Lung microvascular endothelial cell (primary cell): ENCODE measurements around the gene SLC25A51. TPM values are rescaled to one million over a fixed set of nuclear protein-coding genes. Genes with fewer than 3 reads are reported as not detected.
"Not testable (repeated sequence)": the region's sequence is repeated elsewhere in the genome, so short reads cannot be mapped to it uniquely, and the experiment has no call there.

Experiments
- DNase-seq, 2 donors: peaks; one replicate each; pipeline versions ENCODE4 v3.0.0 to v3.0.0-alpha.2; 2010; ENCODE audit warnings: low read depth in 2 of 2
- total RNA-seq: library from RNA; depleted of rRNA; stranded (reverse); fragments of >200 nt; gene quantifications from 2 replicates; pipeline ENCODE4 v1.2.1, GENCODE V29; 2014

SLC25A51 gene
- total RNA-seq, 1 donor from 2014 or later = 63.9 TPM

- DNase-seq = peak in 1 of 2 donors; percentile 55
These were observed 16.7 kb upstream of the SLC25A51 start for GRCh38 chr9:37920471-37921167.

- DNase-seq = no peak
These were observed 16.0 kb upstream of the SLC25A51 start for GRCh38 chr9:37919956-37920335.

GRCh38 chr9:37919246-37919955 is 15.5 kb upstream of the SLC25A51 start:
- DNase-seq = no peak

- no peak for DNase-seq
These were observed 14.8 kb upstream of the SLC25A51 start for GRCh38 chr9:37918665-37919170.

- no peak for DNase-seq
These were observed 14.1 kb upstream of the SLC25A51 start for GRCh38 chr9:37917801-37918664.

- peak in 1 of 2 donors; percentile 25 for DNase-seq
These were observed 13.4 kb upstream of the SLC25A51 start for GRCh38 chr9:37917313-37917731.

GRCh38 chr9:37916471-37917312 is 12.8 kb upstream of the SLC25A51 start:
- DNase-seq = peak; percentile 75 to 80

GRCh38 chr9:37915911-37916470 is 12.1 kb upstream of the SLC25A51 start:
- DNase-seq = peak in 1 of 2 donors; percentile 50

- no peak for DNase-seq
These were observed 10.9 kb upstream of the SLC25A51 start for GRCh38 chr9:37914701-37915358.

GRCh38 chr9:37914154-37914551 is 10.2 kb upstream of the SLC25A51 start:
- no peak for DNase-seq

GRCh38 chr9:37913480-37914153 is 9.7 kb upstream of the SLC25A51 start:
- DNase-seq = peak; percentile 79 to 85

GRCh38 chr9:37911271-37911681 is 7.3 kb upstream of the SLC25A51 start:
- DNase-seq = no peak

- no peak for DNase-seq
These were observed 6.3 kb upstream of the SLC25A51 start for GRCh38 chr9:37910271-37910670.

- not testable (repeated sequence) for DNase-seq
These were observed 5.9 kb upstream of the SLC25A51 start for GRCh38 chr9:37909836-37910235.

GRCh38 chr9:37909326-37909725 is 5.4 kb upstream of the SLC25A51 start:
- DNase-seq = no peak

- DNase-seq = no peak
These were observed 4.8 kb upstream of the SLC25A51 start for GRCh38 chr9:37908698-37909186.

GRCh38 chr9:37908283-37908682 is 4.4 kb upstream of the SLC25A51 start:
- DNase-seq = no peak

- no peak for DNase-seq
These were observed 2.6 kb upstream of the SLC25A51 start for GRCh38 chr9:37906312-37907239.
